GM23338 (cell line): ENCODE measurements around the gene FBXW10. TPM values are rescaled to one million over a fixed set of nuclear protein-coding genes. Genes with fewer than 3 reads are reported as not detected.
"Not testable (repeated sequence)": the region's sequence is repeated elsewhere in the genome, so short reads cannot be mapped to it uniquely, and the experiment has no call there.

Experiments
- ATAC-seq: fragments of 200-7000 bp; cut with Tn5 transposase; 3 replicates; pipeline ENCODE4 v1.9.1; 2020
- DNase-seq: peaks from one replicate; pipeline ENCODE4 v3.0.0-alpha.2; 2015; ENCODE audit warnings: low spot score
- H2AFZ ChIP-seq: fragments of 200-600 bp; sonication (generic); 2 replicates; pipeline ENCODE4 v1.8.0; 2016; ENCODE audit warnings: antibody characterized with exemption, mild to moderate bottlenecking, moderate library complexity
- H3F3A ChIP-seq: fragments of 200-600 bp; sonication (generic); replicated peaks from 2 replicates; pipeline ENCODE4 v1.8.0; 2017; ENCODE audit warnings: antibody characterized with exemption, mixed run types, low read depth
- H3K27ac ChIP-seq: fragments of 200-600 bp; sonication (generic); 2 replicates; pipeline ENCODE4 v1.6.1; 2016; ENCODE audit warnings: low read depth
- H3K27me3 ChIP-seq: fragments of 200-600 bp; sonication (generic); 2 replicates; pipeline ENCODE4 v1.8.0; 2016; ENCODE audit warnings: mild to moderate bottlenecking, mixed run types, moderate library complexity; ENCODE audit not compliant: insufficient read depth
- H3K36me3 ChIP-seq: fragments of 200-600 bp; sonication (generic); 2 replicates; pipeline ENCODE4 v1.8.0; 2016; ENCODE audit warnings: mild to moderate bottlenecking; ENCODE audit not compliant: insufficient read depth
- H3K4me1 ChIP-seq: fragments of 200-600 bp; sonication (generic); 2 replicates; pipeline ENCODE4 v1.8.0; 2016; ENCODE audit warnings: mild to moderate bottlenecking, moderate library complexity; ENCODE audit not compliant: insufficient read depth
- H3K4me2 ChIP-seq: fragments of 200-600 bp; sonication (generic); 2 replicates; pipeline ENCODE4 v1.7.1; 2017; ENCODE audit warnings: mixed run types
- H3K4me3 ChIP-seq: fragments of 200-600 bp; sonication (generic); 2 replicates; pipeline ENCODE4 v1.6.1; 2016; ENCODE audit warnings: mixed run types
- H3K79me2 ChIP-seq: fragments of 200-600 bp; sonication (generic); replicated peaks from 2 replicates; pipeline ENCODE4 v1.8.0; 2017; ENCODE audit warnings: mild to moderate bottlenecking; ENCODE audit not compliant: insufficient read depth
- H3K9me2 ChIP-seq: fragments of 200-600 bp; sonication (generic); 2 replicates; pipeline ENCODE4 v1.8.0; 2017; ENCODE audit not compliant: insufficient read depth
- H4K20me1 ChIP-seq: fragments of 200-600 bp; sonication (generic); replicated peaks from 2 replicates; pipeline ENCODE4 v1.8.0; 2017; ENCODE audit warnings: mild to moderate bottlenecking; ENCODE audit not compliant: insufficient read depth
- H3K27ac Mint-ChIP-seq: 2 replicates; pipeline ENCODE4 v1.8.0; 2020; ENCODE audit warnings: inconsistent platforms, mild to moderate bottlenecking, moderate library complexity, mixed read lengths
- H3K27me3 Mint-ChIP-seq: 3 replicates; pipeline ENCODE4 v1.8.0; 2022; ENCODE audit warnings: low read depth, mild to moderate bottlenecking, moderate library complexity, mixed read lengths, inconsistent platforms; ENCODE audit not compliant: insufficient read depth, poor library complexity
- H3K36me3 Mint-ChIP-seq: 3 replicates; pipeline ENCODE4 v1.8.0; 2021; ENCODE audit warnings: low read depth, mild to moderate bottlenecking, inconsistent platforms, moderate library complexity, mixed read lengths
- H3K4me1 Mint-ChIP-seq: 3 replicates; pipeline ENCODE4 v1.8.0; 2020; ENCODE audit warnings: mild to moderate bottlenecking, inconsistent platforms, mixed read lengths
- H3K4me3 Mint-ChIP-seq: 3 replicates; pipeline ENCODE4 v1.8.0; 2021; ENCODE audit warnings: moderate library complexity, mild to moderate bottlenecking, inconsistent platforms, mixed read lengths
- H3K9me3 Mint-ChIP-seq: 3 replicates; pipeline ENCODE4 v1.8.0; 2020; ENCODE audit warnings: moderate library complexity, mild to moderate bottlenecking, inconsistent platforms, mixed read lengths
- CTCF ChIP-seq, 2 experiments: fragments of 200-600 bp in 1 of 2; sonication (generic) in 1 of 2; conservative IDR thresholded peaks; 2 replicates each; pipeline versions ENCODE4 v1.5.1 to v1.6.1; 2016 to 2017; ENCODE audit warnings: antibody characterized with exemption in 2 of 2, low read depth in 2 of 2, mild to moderate bottlenecking in 2 of 2, moderate library complexity in 1 of 2
- polyA plus RNA-seq: library from polyadenylated mRNA; unstranded; fragments of >200 nt; fragmentation: Nextera tagmentation; extraction: Ambion mirVana; gene quantifications from 2 replicates; pipeline ENCODE4 v1.2.1, GENCODE V29; 2016
- total RNA-seq: library from RNA; depleted of rRNA; stranded (reverse); fragments of >200 nt; shearing (Covaris generic); gene quantifications from 2 replicates; pipeline ENCODE4 v1.2.3, GENCODE V29; 2014

Gene FBXW10
- total and polyA plus RNA-seq, 2 experiments from 2014 or later: 0.07 TPM; not detected in 1

GRCh38 chr17:18712354-18712999 lies 31.4 kb upstream of the FBXW10 start:
- not testable (repeated sequence) for H3K27ac Mint-ChIP-seq, H3K4me3 Mint-ChIP-seq, H3F3A ChIP-seq, H3K27me3 ChIP-seq, H3K36me3 Mint-ChIP-seq, H3K4me3 ChIP-seq, H3K27me3 Mint-ChIP-seq, H3K4me1 ChIP-seq, H3K36me3 ChIP-seq, H2AFZ ChIP-seq, H3K79me2 ChIP-seq, H3K4me2 ChIP-seq, H3K9me2 ChIP-seq, H3K27ac ChIP-seq, H3K9me3 Mint-ChIP-seq, H4K20me1 ChIP-seq, H3K4me1 Mint-ChIP-seq
- TF ChIP-seq CTCF (conservative IDR thresholded peaks at IDR 0.05; ENCODE audit: low read depth in 2 of 2): peak; percentile 57 to 65
- DNase-seq (peak; percentile 78), ATAC-seq (peak; percentile 84)

- not testable (repeated sequence) for H3K9me3 Mint-ChIP-seq, H3K36me3 Mint-ChIP-seq, H4K20me1 ChIP-seq, H3K9me2 ChIP-seq, H3K36me3 ChIP-seq, H3F3A ChIP-seq, H3K27me3 Mint-ChIP-seq, H2AFZ ChIP-seq, H3K27me3 ChIP-seq, H3K4me3 ChIP-seq, H3K4me1 ChIP-seq, H3K79me2 ChIP-seq
- H3K27ac ChIP-seq: 0 out of 2 replicates have a peak overlapping the region, but pooled peaks have one; percentile 17
- H3K4me2 ChIP-seq: peak overlapping the region; percentile 12
- peak overlapping the region; percentile 86 for H3K27ac Mint-ChIP-seq
- DNase-seq (peak; percentile 56), ATAC-seq (peak; percentile 93)
- peaks cover 11% of the 10 kb centered on the region for H3K4me1 Mint-ChIP-seq
- peak overlapping the region; percentile 46; the same call in 2 of the 3 replicates for H3K4me3 Mint-ChIP-seq
Measured at GRCh38 chr17:18718643-18719427, 25.0 kb upstream of the FBXW10 start.

- Mint-ChIP-seq H3K4me1 (peaks cover 11% of the 10 kb centered on the region), H3K4me3 (peak overlapping the region; percentile 46; the same call in 1 of the 3 replicates), H3K27ac (peak overlapping the region; percentile 86)
- H4K20me1 ChIP-seq, H3K27me3 Mint-ChIP-seq, H3K27me3 ChIP-seq, H3K9me3 Mint-ChIP-seq, H3K4me3 ChIP-seq, H2AFZ ChIP-seq, H3K36me3 Mint-ChIP-seq, DNase-seq, H3K9me2 ChIP-seq, H3K4me1 ChIP-seq, H3K79me2 ChIP-seq, H3F3A ChIP-seq, H3K36me3 ChIP-seq: not testable (repeated sequence)
- ATAC-seq: peak; percentile 50
- Histone ChIP-seq H3K4me2 (peak overlapping the region; percentile 8; the same call in 1 of the 2 replicates), H3K27ac (peak overlapping the region; percentile 17; the same call in 1 of the 2 replicates)
Measured at GRCh38 chr17:18719428-18720110, 24.3 kb upstream of the FBXW10 start.

- H3K9me2 ChIP-seq, H3K36me3 ChIP-seq, H3K79me2 ChIP-seq, DNase-seq, H3K36me3 Mint-ChIP-seq, H3K4me2 ChIP-seq, H2AFZ ChIP-seq, H4K20me1 ChIP-seq, H3K27me3 ChIP-seq, H3K27ac Mint-ChIP-seq, H3K4me3 ChIP-seq, ATAC-seq, H3K4me1 ChIP-seq, H3K4me3 Mint-ChIP-seq, H3K27me3 Mint-ChIP-seq, H3K9me3 Mint-ChIP-seq, H3F3A ChIP-seq, H3K27ac ChIP-seq: not testable (repeated sequence)
- H3K4me1 Mint-ChIP-seq: peaks cover 11% of the 10 kb centered on the region
Measured at GRCh38 chr17:18721775-18722547, 21.9 kb upstream of the FBXW10 start.

- not testable (repeated sequence) for H3K79me2 ChIP-seq, H3K27me3 Mint-ChIP-seq, H3K4me2 ChIP-seq, H3K9me3 Mint-ChIP-seq, H4K20me1 ChIP-seq, H3K27ac ChIP-seq, H3K4me3 Mint-ChIP-seq, H3K27me3 ChIP-seq, DNase-seq, ATAC-seq, H2AFZ ChIP-seq, H3F3A ChIP-seq, H3K4me3 ChIP-seq, H3K4me1 ChIP-seq, H3K27ac Mint-ChIP-seq, H3K36me3 ChIP-seq, H3K9me2 ChIP-seq, H3K36me3 Mint-ChIP-seq
- H3K4me1 Mint-ChIP-seq: peaks cover 11% of the 10 kb centered on the region
Measured at GRCh38 chr17:18722612-18723011, 21.2 kb upstream of the FBXW10 start.
